GM12864 (cell line): Measurements from ENCODE around the gene CENPO.

Experiments
- DNase-seq: peaks from one replicate; pipeline ENCODE4 v3.0.0-alpha.2; 2011; ENCODE audit warnings: low read depth
- H3K4me3 ChIP-seq: 2 replicates; pipeline ENCODE4 v1.5.1; 2011; ENCODE audit warnings: mild to moderate bottlenecking, low read depth, low read length, control low read depth
- TF ChIP-seq, protein P1 (sequence below): IDR thresholded peaks from 2 replicates; pipeline ENCODE4 v1.5.1; 2011; ENCODE audit warnings: low read depth, mild to moderate bottlenecking, moderate library complexity, low read length, control low read depth, inconsistent platforms; ENCODE audit errors: missing control alignments

The CENPO gene

GRCh38 chr2:24754985-24755705 lies 38.1 kb upstream of the CENPO start:
- TF ChIP-seq, protein P1, sequence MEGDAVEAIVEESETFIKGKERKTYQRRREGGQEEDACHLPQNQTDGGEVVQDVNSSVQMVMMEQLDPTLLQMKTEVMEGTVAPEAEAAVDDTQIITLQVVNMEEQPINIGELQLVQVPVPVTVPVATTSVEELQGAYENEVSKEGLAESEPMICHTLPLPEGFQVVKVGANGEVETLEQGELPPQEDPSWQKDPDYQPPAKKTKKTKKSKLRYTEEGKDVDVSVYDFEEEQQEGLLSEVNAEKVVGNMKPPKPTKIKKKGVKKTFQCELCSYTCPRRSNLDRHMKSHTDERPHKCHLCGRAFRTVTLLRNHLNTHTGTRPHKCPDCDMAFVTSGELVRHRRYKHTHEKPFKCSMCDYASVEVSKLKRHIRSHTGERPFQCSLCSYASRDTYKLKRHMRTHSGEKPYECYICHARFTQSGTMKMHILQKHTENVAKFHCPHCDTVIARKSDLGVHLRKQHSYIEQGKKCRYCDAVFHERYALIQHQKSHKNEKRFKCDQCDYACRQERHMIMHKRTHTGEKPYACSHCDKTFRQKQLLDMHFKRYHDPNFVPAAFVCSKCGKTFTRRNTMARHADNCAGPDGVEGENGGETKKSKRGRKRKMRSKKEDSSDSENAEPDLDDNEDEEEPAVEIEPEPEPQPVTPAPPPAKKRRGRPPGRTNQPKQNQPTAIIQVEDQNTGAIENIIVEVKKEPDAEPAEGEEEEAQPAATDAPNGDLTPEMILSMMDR: no peak
- DNase-seq: no peak
- H3K4me3 ChIP-seq: no peak overlapping the region

DNA sequence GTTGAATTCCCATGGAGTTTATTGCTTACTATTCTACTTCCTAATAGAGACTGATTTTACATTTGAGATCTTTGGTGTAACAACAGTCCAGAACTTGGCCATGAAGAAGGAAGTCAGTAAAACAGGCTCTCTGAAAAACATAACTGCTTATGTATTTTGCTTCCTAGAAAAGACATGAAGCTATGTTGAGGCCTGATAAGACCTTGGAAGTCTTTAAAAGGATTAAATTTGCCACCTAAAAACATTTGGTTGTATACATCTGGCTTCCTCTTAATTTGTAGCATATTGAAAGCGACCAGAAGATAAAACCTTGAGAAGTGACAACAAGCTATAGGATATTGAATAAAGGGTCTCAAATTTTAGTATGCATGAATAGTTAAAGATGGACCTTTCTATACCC lies 36.4 kb upstream of the CENPO start:
- H3K4me3 ChIP-seq: no peak overlapping the region
- DNase-seq: no peak
- TF ChIP-seq, protein P1: no peak

DNA sequence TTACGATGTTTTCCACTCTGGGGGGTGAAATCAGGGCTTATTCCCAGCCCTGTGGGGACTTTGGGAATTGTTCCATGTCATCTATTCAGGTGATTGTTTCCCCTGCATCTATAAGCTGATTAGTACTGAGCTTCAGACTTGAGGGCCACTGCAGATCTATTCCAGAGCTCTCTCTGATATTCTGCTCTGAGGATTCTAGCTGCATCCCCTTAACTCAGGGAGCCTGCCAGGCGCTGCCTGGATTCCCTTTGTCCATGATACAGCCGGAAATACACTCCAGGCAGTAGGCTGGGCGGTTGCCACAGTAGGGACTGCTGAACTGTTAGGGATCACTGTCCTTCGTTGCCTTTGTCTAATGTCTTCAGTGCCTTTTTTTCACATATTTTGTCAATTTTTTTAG lies 31.4 kb upstream of the CENPO start:
- DNase-seq: no peak
- TF ChIP-seq, protein P1: no peak
- no peak overlapping the region for H3K4me3 ChIP-seq

- TF ChIP-seq, protein P1: no peak
- no peak overlapping the region for H3K4me3 ChIP-seq
- DNase-seq: no peak
Observed at GRCh38 chr2:24762518-24762917, 30.7 kb upstream of the CENPO start.

- TF ChIP-seq, protein P1: no peak
- no peak for DNase-seq
- no peak overlapping the region for H3K4me3 ChIP-seq
Observed at GRCh38 chr2:24763843-24764242, 29.4 kb upstream of the CENPO start.

DNA sequence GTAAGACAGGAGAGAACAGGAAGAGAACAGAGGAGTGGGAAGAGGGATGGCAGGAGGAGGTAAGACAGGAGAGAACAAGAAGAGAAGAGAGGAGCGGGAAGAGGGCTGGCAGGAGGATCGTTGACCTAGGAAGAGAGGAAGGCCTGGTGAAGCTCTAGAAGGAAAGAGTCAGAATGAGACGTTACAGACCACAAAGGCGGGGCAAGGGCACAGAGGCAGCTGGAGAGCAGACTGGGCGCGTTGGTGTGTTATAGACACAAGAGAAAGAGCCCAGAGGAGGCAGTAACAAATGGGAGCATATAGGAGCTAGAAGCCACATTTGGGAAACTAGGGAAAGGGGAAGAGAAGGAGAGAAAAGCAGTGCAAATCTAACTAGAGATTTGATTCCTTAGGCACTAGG lies 26.6 kb upstream of the CENPO start:
- H3K4me3 ChIP-seq: no peak overlapping the region
- DNase-seq: no peak
- TF ChIP-seq, protein P1: no peak

- DNase-seq: no peak
- H3K4me3 ChIP-seq: no peak overlapping the region
- TF ChIP-seq, protein P1: no peak
Observed at GRCh38 chr2:24768013-24768412, 25.2 kb upstream of the CENPO start.
